ENCODE measurements around the gene BIN1. TPM values are rescaled to one million over a fixed set of nuclear protein-coding genes. Genes with fewer than 3 reads are reported as not detected.

The BIN1 gene
- total RNA-seq, 1 experiment from 2014 or later, result 87.5 TPM

GRCh38 chr2:127016329-127016728 is 90.6 kb downstream of the BIN1 start:
- Histone ChIP-seq H3K4me2 (no peak overlapping the region), H2AFZ (no peak overlapping the region), H3K36me3 (ENCODE audit: low read depth) (no peaks in the 10 kb centered on the region), H3K4me3 (no peak overlapping the region), H3K27ac (no peak overlapping the region), H3K27me3 (ENCODE audit: insufficient read depth, low read depth) (no peaks in the 10 kb centered on the region), H3K9me2 (ENCODE audit: insufficient read depth) (no peaks in the 10 kb centered on the region), H3K79me2 (ENCODE audit: low read depth) (no peaks in the 10 kb centered on the region), H4K20me1 (ENCODE audit: insufficient read depth) (no peaks in the 10 kb centered on the region), H3K4me1 (replicated peaks; ENCODE audit: insufficient read depth) (peaks cover 21% of the 10 kb centered on the region), H3K9me3 (ENCODE audit: insufficient read depth, low read depth) (no peaks in the 10 kb centered on the region), H3F3A (ENCODE audit: insufficient read depth, low read depth) (peaks cover 7% of the 10 kb centered on the region; the same call in 1 of the 2 replicates)
- POLR2A ChIA-PET (ENCODE audit: unreplicated experiment), result no interaction called here
- CTCF ChIA-PET, result no interaction called here
- intact Hi-C loops (cut with micrococcal nuclease; ENCODE audit: unreplicated experiment), result no loop called here
- no peak for TF ChIP-seq EZH2 (IDR thresholded peaks at IDR 0.05; ENCODE audit: low read depth)
- TF ChIP-seq CTCF (conservative IDR thresholded peaks at IDR 0.05), result no peak
- no peak for DNase-seq
- BruUV-seq (replicated peaks), result no TSS peak

- Histone ChIP-seq H3K36me3 (ENCODE audit: low read depth) (no peaks in the 10 kb centered on the region), H4K20me1 (ENCODE audit: insufficient read depth) (no peaks in the 10 kb centered on the region), H3K9me2 (ENCODE audit: insufficient read depth) (no peaks in the 10 kb centered on the region), H3K4me1 (replicated peaks; ENCODE audit: insufficient read depth) (peaks cover 21% of the 10 kb centered on the region), H3K9me3 (ENCODE audit: insufficient read depth, low read depth) (no peaks in the 10 kb centered on the region), H3K27me3 (ENCODE audit: insufficient read depth, low read depth) (no peaks in the 10 kb centered on the region), H3K4me3 (no peak overlapping the region), H3F3A (ENCODE audit: insufficient read depth, low read depth) (peaks cover 7% of the 10 kb centered on the region; the same call in 1 of the 2 replicates), H3K27ac (no peak overlapping the region), H3K4me2 (peak overlapping the region; percentile 57; the same call in 1 of the 2 replicates), H3K79me2 (ENCODE audit: low read depth) (no peaks in the 10 kb centered on the region), H2AFZ (no peak overlapping the region)
- CTCF ChIA-PET, result no interaction called here
- no peak for DNase-seq
- BruUV-seq (replicated peaks), result no TSS peak
- POLR2A ChIA-PET (ENCODE audit: unreplicated experiment), result no interaction called here
- intact Hi-C loops (cut with micrococcal nuclease; ENCODE audit: unreplicated experiment), result no loop called here
- TF ChIP-seq EZH2 (IDR thresholded peaks at IDR 0.05; ENCODE audit: low read depth), result no peak
- TF ChIP-seq CTCF (conservative IDR thresholded peaks at IDR 0.05), result no peak
Measured at GRCh38 chr2:127015106-127015910, 91.6 kb downstream of the BIN1 start.

DNA sequence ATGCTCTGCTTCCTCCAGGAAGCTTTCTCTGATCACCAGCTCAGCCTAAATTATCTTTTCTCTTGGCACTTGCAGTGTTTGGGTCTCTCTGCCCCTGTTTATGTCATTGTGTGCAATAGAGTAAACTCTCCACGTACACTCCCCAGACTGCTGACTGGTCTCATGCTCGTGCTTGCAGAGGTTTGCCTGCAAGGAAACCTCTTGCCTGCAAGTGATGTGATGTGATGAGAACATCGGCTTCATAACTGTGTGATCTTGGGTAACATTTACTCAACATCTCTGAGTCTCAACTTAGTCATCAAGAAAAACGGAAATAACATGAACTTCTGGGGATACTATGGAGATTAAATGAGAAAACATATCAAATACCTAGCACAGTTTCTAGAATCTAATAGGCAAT is 92.3 kb downstream of the BIN1 start:
- no peak for TF ChIP-seq EZH2 (IDR thresholded peaks at IDR 0.05; ENCODE audit: low read depth)
- no peak for TF ChIP-seq CTCF (conservative IDR thresholded peaks at IDR 0.05)
- Histone ChIP-seq H3K27me3 (ENCODE audit: insufficient read depth, low read depth) (no peaks in the 10 kb centered on the region), H3K27ac (peak overlapping the region; percentile 5; the same call in 1 of the 2 replicates), H2AFZ (no peak overlapping the region), H3K9me3 (ENCODE audit: insufficient read depth, low read depth) (no peaks in the 10 kb centered on the region), H3K4me2 (peak overlapping the region; percentile 57), H3K4me1 (replicated peaks; ENCODE audit: insufficient read depth) (peaks cover 21% of the 10 kb centered on the region), H3F3A (ENCODE audit: insufficient read depth, low read depth) (peaks cover 7% of the 10 kb centered on the region; the same call in 1 of the 2 replicates), H3K9me2 (ENCODE audit: insufficient read depth) (no peaks in the 10 kb centered on the region), H3K79me2 (ENCODE audit: low read depth) (no peaks in the 10 kb centered on the region), H3K4me3 (no peak overlapping the region), H4K20me1 (ENCODE audit: insufficient read depth) (no peaks in the 10 kb centered on the region), H3K36me3 (ENCODE audit: low read depth) (no peaks in the 10 kb centered on the region)
- ChIA-PET POLR2A (ENCODE audit: unreplicated experiment) (no interaction called here), CTCF (no interaction called here)
- DNase-seq, result peak in 1 of 2 experiments; percentile 76
- intact Hi-C loops (cut with micrococcal nuclease; ENCODE audit: unreplicated experiment), result no loop called here
- no TSS peak for BruUV-seq (replicated peaks)

Measured in PC-9 (cell line).